ENCODE data around the gene SH2D1A. TPM values are rescaled to one million over a fixed set of nuclear protein-coding genes. Genes with fewer than 3 reads are reported as not detected.
"Not testable (repeated sequence)": the region's sequence is repeated elsewhere in the genome, so short reads cannot be mapped to it uniquely, and the experiment has no call there.

Gene SH2D1A
- total and polyA plus RNA-seq, 4 donors, result 0.51 to 2.8 (median 0.70) TPM

DNA sequence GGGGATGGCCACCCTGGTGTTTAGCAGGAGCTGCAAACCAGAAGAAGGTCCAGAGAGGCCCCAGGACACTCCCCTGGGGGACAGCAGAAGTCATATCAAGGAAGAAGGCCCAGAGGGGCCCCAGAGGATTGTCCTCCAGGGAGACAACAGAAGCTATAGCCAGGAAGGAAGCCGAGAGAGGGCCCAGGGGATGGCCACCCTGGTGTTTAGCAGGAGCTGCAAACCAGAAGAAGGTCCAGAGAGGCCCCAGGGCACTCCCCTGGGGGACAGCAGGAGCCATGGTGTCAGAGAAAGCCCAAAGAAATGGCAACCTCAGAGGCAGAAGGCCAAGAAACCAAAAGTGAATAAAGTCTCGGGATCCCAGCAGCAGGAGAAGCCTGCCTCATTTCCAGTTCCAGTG lies 11.8 kb upstream of the SH2D1A start:
- ATAC-seq (ENCODE audit: low FRiP score); H3K36me3 ChIP-seq (ENCODE audit: control insufficient read depth in 1 of 2, insufficient read depth in 2 of 2, low read length in 1 of 2); H3K27ac ChIP-seq (ENCODE audit: low read depth in 1 of 2, low read length in 2 of 2); intact Hi-C loops (cut with DNase I); H3K4me3 ChIP-seq (ENCODE audit: low read length in 2 of 2); DNase-seq; H3K4me1 ChIP-seq (ENCODE audit: control insufficient read depth in 1 of 2, insufficient read depth in 2 of 2, low read length in 2 of 2); H3K9me3 ChIP-seq (ENCODE audit: control insufficient read depth, low read length); H3K27me3 ChIP-seq (ENCODE audit: control insufficient read depth in 1 of 2, insufficient read depth in 2 of 2, low read length in 1 of 2): not testable (repeated sequence)
- 64 to 92% methylated on average over 2 of the region's 2 CpGs for WGBS, 2 donors

DNA sequence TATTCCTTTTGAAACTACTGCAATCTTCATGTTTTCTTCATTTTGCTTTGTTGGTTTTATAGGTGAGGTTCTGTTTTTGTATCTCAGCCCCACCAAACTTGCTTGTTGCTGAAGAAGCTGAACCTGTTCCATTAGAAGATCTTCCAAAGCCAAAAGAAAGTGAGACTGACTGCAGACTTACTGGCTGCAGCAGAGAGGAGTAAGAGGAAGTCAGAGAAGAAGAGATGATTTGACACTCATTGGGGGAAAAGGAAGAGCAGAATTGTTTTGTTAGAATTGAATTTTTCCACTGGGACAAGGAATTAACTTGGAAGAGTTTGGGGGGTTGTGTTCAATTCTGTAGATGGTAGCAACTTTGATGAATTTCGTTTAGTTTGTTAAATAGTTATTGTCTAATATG lies 10.8 kb upstream of the SH2D1A start:
- Histone ChIP-seq H3K9me3 (ENCODE audit: control insufficient read depth, low read length) (no peaks in the 10 kb centered on the region), H3K4me3 (ENCODE audit: low read length in 2 of 2) (no peak overlapping the region), H3K36me3 (ENCODE audit: control insufficient read depth in 1 of 2, insufficient read depth in 2 of 2, low read length in 1 of 2) (no peaks in the 10 kb centered on the region), H3K27ac (ENCODE audit: low read depth in 1 of 2, low read length in 2 of 2) (no peak overlapping the region), H3K4me1 (ENCODE audit: control insufficient read depth in 1 of 2, insufficient read depth in 2 of 2, low read length in 2 of 2) (no peaks in the 10 kb centered on the region), H3K27me3 (ENCODE audit: control insufficient read depth in 1 of 2, insufficient read depth in 2 of 2, low read length in 1 of 2) (no peaks in the 10 kb centered on the region)
- intact Hi-C loops (cut with DNase I), result no loop called here
- DNase-seq (no peak), ATAC-seq (ENCODE audit: low FRiP score) (no peak)
- WGBS, 2 donors, result 21 to 89% methylated on average over 1 of the region's 1 CpG

DNA sequence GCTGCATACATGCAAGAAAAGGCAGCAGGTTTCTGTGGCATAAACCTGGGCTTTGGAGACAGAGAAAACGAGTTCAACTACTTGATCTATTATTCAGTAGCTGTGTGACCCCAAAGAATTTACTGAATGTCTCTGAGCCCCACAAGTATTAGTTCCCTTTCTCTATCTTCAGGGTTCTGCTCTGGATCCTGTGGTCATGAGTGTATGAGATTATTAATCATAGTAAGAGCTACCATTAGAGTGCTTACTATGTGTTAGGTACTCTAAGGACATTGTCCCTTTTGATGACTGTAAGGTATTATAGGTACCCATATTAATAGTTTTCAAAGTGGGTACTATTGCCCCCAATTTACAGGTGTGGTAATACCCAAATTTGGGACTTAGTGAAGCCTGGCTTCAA lies 8.4 kb upstream of the SH2D1A start:
- no peaks in the 10 kb centered on the region for H3K27me3 ChIP-seq (ENCODE audit: control insufficient read depth in 1 of 2, insufficient read depth in 2 of 2, low read length in 1 of 2)
- 36 to 58% methylated on average over 1 of the region's 1 CpG for WGBS, 2 donors
- H3K4me3 ChIP-seq (ENCODE audit: low read length in 2 of 2), result no peak overlapping the region
- ATAC-seq (ENCODE audit: low FRiP score) (no peak), DNase-seq (no peak)
- H3K27ac ChIP-seq (ENCODE audit: low read depth in 1 of 2, low read length in 2 of 2), result no peak overlapping the region
- no peaks in the 10 kb centered on the region for H3K9me3 ChIP-seq (ENCODE audit: control insufficient read depth, low read length)
- H3K36me3 ChIP-seq (ENCODE audit: control insufficient read depth in 1 of 2, insufficient read depth in 2 of 2, low read length in 1 of 2), result no peaks in the 10 kb centered on the region
- intact Hi-C loops (cut with DNase I), result no loop called here
- no peaks in the 10 kb centered on the region for H3K4me1 ChIP-seq (ENCODE audit: control insufficient read depth in 1 of 2, insufficient read depth in 2 of 2, low read length in 2 of 2)

DNA sequence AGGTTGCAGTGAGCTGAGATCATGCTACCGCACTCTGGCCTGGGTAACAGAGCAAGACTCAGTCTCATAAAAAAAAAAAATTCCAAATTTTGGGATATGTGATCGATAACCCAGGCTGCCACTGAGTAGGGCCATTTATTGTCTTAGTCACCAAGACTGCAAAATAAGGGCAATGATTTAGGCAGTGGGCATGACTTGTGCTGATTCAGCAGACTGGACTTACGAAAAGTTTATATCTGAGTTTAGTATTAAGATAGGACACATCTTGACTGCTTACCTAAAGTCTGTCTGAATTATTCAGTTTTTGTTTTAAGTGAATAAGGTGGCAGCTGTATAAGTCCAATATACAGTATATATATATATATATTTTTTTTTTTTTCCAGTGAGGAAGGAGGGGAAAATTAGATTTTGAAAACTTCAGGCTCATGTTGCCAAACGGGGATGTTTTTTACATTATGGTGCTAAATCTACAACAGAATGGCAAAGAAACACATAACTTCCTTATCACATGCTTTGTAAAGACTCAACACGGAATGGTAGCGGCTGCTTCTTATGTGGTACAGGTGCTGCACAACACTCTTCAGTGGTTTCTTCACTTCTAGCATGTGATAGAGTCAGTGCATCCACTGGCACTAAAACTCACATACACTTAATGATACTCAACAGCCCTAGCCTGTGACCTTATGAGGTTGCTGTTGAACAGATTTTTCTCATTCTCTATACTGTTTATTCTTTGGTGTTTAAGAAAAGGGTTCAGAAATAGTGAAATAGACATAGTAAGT lies 7.4 kb upstream of the SH2D1A start:
- H3K27ac ChIP-seq (ENCODE audit: low read depth in 1 of 2, low read length in 2 of 2), result no peak overlapping the region
- no peaks in the 10 kb centered on the region for H3K36me3 ChIP-seq (ENCODE audit: control insufficient read depth in 1 of 2, insufficient read depth in 2 of 2, low read length in 1 of 2)
- DNase-seq (no peak), ATAC-seq (ENCODE audit: low FRiP score) (no peak)
- WGBS, 2 donors, result 78 to 94% methylated on average over 6 of the region's 6 CpGs
- intact Hi-C loops (cut with DNase I), result no loop called here
- no peaks in the 10 kb centered on the region for H3K27me3 ChIP-seq (ENCODE audit: control insufficient read depth in 1 of 2, insufficient read depth in 2 of 2, low read length in 1 of 2)
- no peaks in the 10 kb centered on the region for H3K9me3 ChIP-seq (ENCODE audit: control insufficient read depth, low read length)
- H3K4me1 ChIP-seq (ENCODE audit: control insufficient read depth in 1 of 2, insufficient read depth in 2 of 2, low read length in 2 of 2), result no peaks in the 10 kb centered on the region
- no peak overlapping the region for H3K4me3 ChIP-seq (ENCODE audit: low read length in 2 of 2)

DNA sequence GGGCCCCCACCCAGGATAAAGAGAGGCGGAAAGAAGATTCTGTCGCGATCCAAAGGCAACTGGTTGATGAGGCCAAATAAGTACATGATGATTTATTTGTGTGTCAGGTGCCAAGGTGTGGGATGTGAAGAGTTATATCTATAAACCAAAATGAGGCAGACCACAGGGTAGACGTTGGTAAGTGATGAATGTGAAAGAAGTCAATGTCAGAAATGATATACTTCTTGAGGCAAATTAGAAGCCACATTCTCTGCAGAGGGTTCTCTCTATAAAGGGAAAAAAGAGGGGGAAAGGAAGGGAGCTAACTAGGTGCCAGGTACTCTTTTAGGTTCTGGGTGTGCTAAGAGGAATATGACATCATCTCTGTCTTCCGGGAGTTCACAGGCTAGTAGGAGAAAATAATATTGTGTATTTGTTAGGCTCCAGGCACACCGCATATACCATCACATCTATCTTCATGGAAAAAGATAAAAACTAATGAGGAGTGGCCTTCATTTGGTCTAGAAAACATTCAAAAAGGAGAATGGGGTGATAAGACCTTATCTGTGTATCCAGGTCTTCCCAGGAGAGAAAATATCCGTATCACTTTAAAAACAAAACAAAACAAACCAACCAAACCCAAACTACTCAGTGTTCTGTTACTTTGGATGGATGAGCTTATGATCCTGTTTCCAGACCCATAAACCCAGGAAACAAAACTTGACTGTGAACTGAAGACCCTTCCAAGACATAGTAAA lies 4.8 kb upstream of the SH2D1A start:
- WGBS, 2 donors, result 59 to 75% methylated on average over 7 of the region's 7 CpGs

DNA sequence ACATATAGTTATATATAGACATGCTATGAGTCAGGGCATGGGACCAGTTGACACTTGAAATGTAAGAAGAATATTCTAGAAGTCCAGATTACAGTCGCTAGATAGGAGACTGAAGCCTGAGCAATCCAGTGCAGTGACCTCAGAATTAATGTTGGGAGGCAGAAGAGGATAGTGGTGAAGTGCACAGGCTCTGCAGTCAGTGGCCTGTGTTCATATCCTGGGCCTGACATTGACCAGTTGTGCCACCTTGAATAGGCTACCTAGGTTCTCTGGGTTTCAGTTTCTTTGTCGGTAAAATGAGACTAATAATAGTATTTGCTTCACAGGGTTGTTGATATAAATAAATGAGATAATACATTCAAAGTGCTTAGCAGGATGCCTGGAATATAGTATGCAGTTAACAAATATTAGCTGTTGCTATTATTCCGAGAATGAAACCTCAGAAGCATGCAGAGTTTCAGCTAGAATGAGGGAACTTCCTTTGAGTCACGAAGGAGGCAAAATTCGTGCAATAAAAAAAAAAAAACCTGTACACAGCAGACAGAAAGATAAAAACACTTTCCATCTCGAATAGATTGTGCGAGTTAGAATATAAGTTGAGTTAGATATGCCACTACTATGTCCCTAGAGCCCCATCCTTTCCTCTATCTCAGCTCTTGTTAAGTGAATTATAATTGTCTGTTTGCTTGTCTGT lies 4.0 kb upstream of the SH2D1A start:
- no peaks in the 10 kb centered on the region for H3K9me3 ChIP-seq (ENCODE audit: control insufficient read depth, low read length)
- H3K4me3 ChIP-seq (ENCODE audit: low read length in 2 of 2), result no peak overlapping the region
- intact Hi-C loops (cut with DNase I), result no loop called here
- DNase-seq, result no peak
- no peaks in the 10 kb centered on the region for H3K27me3 ChIP-seq (ENCODE audit: control insufficient read depth in 1 of 2, insufficient read depth in 2 of 2, low read length in 1 of 2)
- H3K36me3 ChIP-seq (ENCODE audit: control insufficient read depth in 1 of 2, insufficient read depth in 2 of 2, low read length in 1 of 2), result no peaks in the 10 kb centered on the region
- H3K4me1 ChIP-seq (ENCODE audit: control insufficient read depth in 1 of 2, insufficient read depth in 2 of 2, low read length in 2 of 2), result no peaks in the 10 kb centered on the region
- ATAC-seq (ENCODE audit: low FRiP score), result no peak
- no peak overlapping the region for H3K27ac ChIP-seq (ENCODE audit: low read depth in 1 of 2, low read length in 2 of 2)
- 67 to 87% methylated on average over 7 of the region's 7 CpGs for WGBS, 2 donors

More for the DNA sequence above, 4.8 kb upstream of the SH2D1A start:
- intact Hi-C loops (cut with DNase I), result no loop called here
- Histone ChIP-seq H3K4me3 (ENCODE audit: low read length in 2 of 2) (no peak overlapping the region), H3K27ac (ENCODE audit: low read depth in 1 of 2, low read length in 2 of 2) (no peak overlapping the region), H3K4me1 (ENCODE audit: control insufficient read depth in 1 of 2, insufficient read depth in 2 of 2, low read length in 2 of 2) (no peaks in the 10 kb centered on the region), H3K27me3 (ENCODE audit: control insufficient read depth in 1 of 2, insufficient read depth in 2 of 2, low read length in 1 of 2) (no peaks in the 10 kb centered on the region), H3K9me3 (ENCODE audit: control insufficient read depth, low read length) (no peaks in the 10 kb centered on the region), H3K36me3 (ENCODE audit: control insufficient read depth in 1 of 2, insufficient read depth in 2 of 2, low read length in 1 of 2) (no peaks in the 10 kb centered on the region)
- ATAC-seq (ENCODE audit: low FRiP score), result no peak
- DNase-seq, result no peak

DNA sequence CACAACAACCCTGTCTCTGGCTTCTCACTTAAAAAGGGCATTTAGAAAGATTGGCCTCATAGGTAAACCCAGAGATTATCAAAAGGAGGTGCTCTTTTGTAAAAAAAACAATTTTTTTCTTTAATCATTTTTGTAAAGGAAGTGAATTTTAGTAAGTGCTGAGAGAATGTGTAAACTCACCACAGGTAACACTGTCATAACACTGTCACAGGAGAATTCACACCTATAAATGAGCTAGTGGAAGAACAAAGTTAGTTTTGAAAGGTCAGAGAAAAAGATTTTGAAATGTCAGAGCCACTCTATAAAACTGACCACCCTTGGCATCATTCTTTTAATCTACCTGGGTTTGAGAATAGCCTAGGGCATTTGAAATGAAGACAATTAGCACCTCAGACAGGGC lies 3.3 kb upstream of the SH2D1A start:
- H3K4me1 ChIP-seq (ENCODE audit: control insufficient read depth in 1 of 2, insufficient read depth in 2 of 2, low read length in 2 of 2), result no peaks in the 10 kb centered on the region
- no peak overlapping the region for H3K27ac ChIP-seq (ENCODE audit: low read depth in 1 of 2, low read length in 2 of 2)
- H3K4me3 ChIP-seq (ENCODE audit: low read length in 2 of 2), result no peak overlapping the region
- intact Hi-C loops (cut with DNase I), result no loop called here
- no peaks in the 10 kb centered on the region for H3K27me3 ChIP-seq (ENCODE audit: control insufficient read depth in 1 of 2, insufficient read depth in 2 of 2, low read length in 1 of 2)
- no peaks in the 10 kb centered on the region for H3K36me3 ChIP-seq (ENCODE audit: control insufficient read depth in 1 of 2, insufficient read depth in 2 of 2, low read length in 1 of 2)
- DNase-seq, result no peak
- H3K9me3 ChIP-seq (ENCODE audit: control insufficient read depth, low read length), result no peaks in the 10 kb centered on the region
- ATAC-seq (ENCODE audit: low FRiP score), result no peak

DNA sequence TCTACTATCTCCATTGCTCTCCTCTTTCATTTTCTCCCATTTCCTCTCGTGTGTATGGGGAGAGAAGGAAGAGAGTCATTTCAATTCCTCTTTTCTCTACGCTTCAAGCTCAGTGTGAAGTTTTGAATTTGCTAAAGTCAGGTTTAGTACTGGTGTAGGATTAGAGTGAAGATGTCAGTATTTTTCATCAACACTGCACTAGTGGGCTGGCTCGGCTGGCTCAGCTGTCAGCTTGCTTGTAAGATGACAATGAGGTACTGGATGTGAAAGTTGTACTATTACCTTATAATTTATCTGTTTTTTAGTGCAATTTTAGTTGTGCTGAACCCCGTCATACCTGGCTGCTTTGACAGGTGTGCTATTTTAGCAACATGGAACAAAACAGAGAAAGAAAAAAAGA lies 2.1 kb upstream of the SH2D1A start:
- DNase-seq (no peak), ATAC-seq (ENCODE audit: low FRiP score) (no peak)
- Histone ChIP-seq H3K4me3 (ENCODE audit: low read length in 2 of 2) (no peak overlapping the region), H3K36me3 (ENCODE audit: control insufficient read depth in 1 of 2, insufficient read depth in 2 of 2, low read length in 1 of 2) (no peaks in the 10 kb centered on the region), H3K9me3 (ENCODE audit: control insufficient read depth, low read length) (no peaks in the 10 kb centered on the region), H3K27me3 (ENCODE audit: control insufficient read depth in 1 of 2, insufficient read depth in 2 of 2, low read length in 1 of 2) (no peaks in the 10 kb centered on the region), H3K27ac (ENCODE audit: low read depth in 1 of 2, low read length in 2 of 2) (no peak overlapping the region), H3K4me1 (ENCODE audit: control insufficient read depth in 1 of 2, insufficient read depth in 2 of 2, low read length in 2 of 2) (no peaks in the 10 kb centered on the region)
- intact Hi-C loops (cut with DNase I), result no loop called here
- 63 to 88% methylated on average over 4 of the region's 4 CpGs for WGBS, 2 donors

All from aorta (tissue), 5 donors.